Measurements from ENCODE around the gene GPR78.

The GPR78 gene

GRCh38 chr4:8580321-8581093 lies at the start of gene GPR78:
TSS of gene GPR78 (plus strand) at chr4:8580392. CDS start at chr4:8580983, 591 bp downstream.
- no peak for DNase-seq

- no peak for DNase-seq
Measured at GRCh38 chr4:8532245-8532781, 47.9 kb upstream of the GPR78 start.

- no peak for DNase-seq
Measured at GRCh38 chr4:8533274-8533865, 46.8 kb upstream of the GPR78 start.

- DNase-seq = no peak
Measured at GRCh38 chr4:8534129-8534528, 46.1 kb upstream of the GPR78 start.

GRCh38 chr4:8534611-8535010 lies 45.6 kb upstream of the GPR78 start:
- DNase-seq = no peak

GRCh38 chr4:8536467-8536866 lies 43.7 kb upstream of the GPR78 start:
- DNase-seq = no peak

- DNase-seq = no peak
Measured at GRCh38 chr4:8537041-8537461, 43.1 kb upstream of the GPR78 start.

GRCh38 chr4:8538076-8538702 lies 42.0 kb upstream of the GPR78 start:
- no peak for DNase-seq

- no peak for DNase-seq
Measured at GRCh38 chr4:8538703-8539567, 41.3 kb upstream of the GPR78 start.

- no peak for DNase-seq
Measured at GRCh38 chr4:8539661-8540060, 40.5 kb upstream of the GPR78 start.

- no peak for DNase-seq
Measured at GRCh38 chr4:8540072-8540471, 40.1 kb upstream of the GPR78 start.

GRCh38 chr4:8540586-8540985 lies 39.6 kb upstream of the GPR78 start:
- DNase-seq = no peak

- no peak for DNase-seq
Measured at GRCh38 chr4:8540991-8541390, 39.2 kb upstream of the GPR78 start.

- DNase-seq = no peak
Measured at GRCh38 chr4:8541981-8542715, 38.0 kb upstream of the GPR78 start.

- DNase-seq = no peak
Measured at GRCh38 chr4:8542776-8543525, 37.2 kb upstream of the GPR78 start.

GRCh38 chr4:8543623-8544022 lies 36.6 kb upstream of the GPR78 start:
- no peak for DNase-seq

- no peak for DNase-seq
Measured at GRCh38 chr4:8544282-8544681, 35.9 kb upstream of the GPR78 start.

- DNase-seq = no peak
Measured at GRCh38 chr4:8544741-8545438, 35.3 kb upstream of the GPR78 start.

GRCh38 chr4:8545439-8545765 lies 34.8 kb upstream of the GPR78 start:
- DNase-seq = no peak

GRCh38 chr4:8546766-8547107 lies 33.5 kb upstream of the GPR78 start:
- DNase-seq = no peak

All from CD4-positive, alpha-beta T cell treated with Interferon alpha-2 for 1 hour (primary cell).